Measurements from ENCODE around the gene MAP6. TPM values are rescaled to one million over a fixed set of nuclear protein-coding genes. Genes with fewer than 3 reads are reported as not detected.
A peak's percentile ranks its signal among the peaks of the same experiment; 100 is the strongest.
"Not testable (repeated sequence)": the region's sequence is repeated elsewhere in the genome, so short reads cannot be mapped to it uniquely, and the experiment has no call there.

MAP6 gene
- total and polyA plus RNA-seq, 8 donors = 0.88 to 17.4 (median 2.5) TPM

DNA sequence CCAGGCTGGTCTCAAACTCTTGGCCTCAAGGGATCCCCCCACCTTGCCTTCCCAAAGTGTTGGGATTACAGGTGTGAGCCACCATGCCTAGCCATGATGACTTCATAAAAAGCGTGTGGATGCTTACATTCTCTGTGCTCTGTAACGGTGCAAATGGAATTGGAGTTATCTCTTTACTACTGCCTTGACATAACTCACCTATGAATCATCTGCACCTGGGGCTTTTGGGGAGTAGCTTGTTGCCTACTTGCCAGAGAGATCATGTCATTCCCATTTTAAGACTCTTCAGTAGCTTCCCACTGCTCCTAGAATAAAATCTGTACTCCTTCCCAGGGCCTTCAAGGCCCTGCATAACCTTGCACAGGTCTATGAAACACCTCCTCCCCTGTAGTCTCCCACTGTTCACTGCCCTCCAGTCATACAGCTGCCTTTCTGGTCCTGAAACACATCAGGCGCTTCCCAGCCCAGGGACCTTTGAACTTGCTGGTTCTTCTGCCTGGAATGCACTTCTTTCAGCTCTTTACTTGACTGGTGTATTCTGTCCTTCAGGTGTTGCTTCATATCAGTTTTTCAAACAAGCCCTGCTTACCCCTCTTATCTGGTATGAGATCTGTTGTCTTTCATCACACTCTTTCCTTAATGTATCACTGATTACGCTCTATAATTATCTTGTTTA, 29.2 kb upstream of the MAP6 start:
- 78 to 82% methylated on average over 4 of the region's 4 CpGs for WGBS, 2 donors
- ATAC-seq (no peak), FAIRE-seq (no peak)

GRCh38 chr11:75691804-75692203, 23.0 kb upstream of the MAP6 start:
- Histone ChIP-seq H3K9me3 (no peaks in the 10 kb centered on the region), H3K36me3 (no peaks in the 10 kb centered on the region), H3K27ac (no peak overlapping the region), H3K4me3 (no peak overlapping the region), H3K4me1 (no peaks in the 10 kb centered on the region), H3K27me3 (no peaks in the 10 kb centered on the region)
- ATAC-seq (no peak), DNase-seq (no peak), FAIRE-seq (peak; percentile 32)
- 82 to 93% methylated on average over 4 of the region's 4 CpGs for WGBS, 2 donors
- TF ChIP-seq CTCF (IDR thresholded peaks at IDR 0.05) = no peak
- intact Hi-C loops (cut with DNase I) = no loop called here

More for the DNA sequence above, 29.2 kb upstream of the MAP6 start:
- intact Hi-C loops (cut with DNase I) = no loop called here
- H3K27ac ChIP-seq = no peak overlapping the region
- TF ChIP-seq CTCF (IDR thresholded peaks at IDR 0.05) = no peak
- H3K4me1 ChIP-seq = no peaks in the 10 kb centered on the region
- no peak overlapping the region for H3K4me3 ChIP-seq
- no peaks in the 10 kb centered on the region for H3K9me3 ChIP-seq
- no peak for DNase-seq
- H3K27me3 ChIP-seq = no peaks in the 10 kb centered on the region
- no peaks in the 10 kb centered on the region for H3K36me3 ChIP-seq

DNA sequence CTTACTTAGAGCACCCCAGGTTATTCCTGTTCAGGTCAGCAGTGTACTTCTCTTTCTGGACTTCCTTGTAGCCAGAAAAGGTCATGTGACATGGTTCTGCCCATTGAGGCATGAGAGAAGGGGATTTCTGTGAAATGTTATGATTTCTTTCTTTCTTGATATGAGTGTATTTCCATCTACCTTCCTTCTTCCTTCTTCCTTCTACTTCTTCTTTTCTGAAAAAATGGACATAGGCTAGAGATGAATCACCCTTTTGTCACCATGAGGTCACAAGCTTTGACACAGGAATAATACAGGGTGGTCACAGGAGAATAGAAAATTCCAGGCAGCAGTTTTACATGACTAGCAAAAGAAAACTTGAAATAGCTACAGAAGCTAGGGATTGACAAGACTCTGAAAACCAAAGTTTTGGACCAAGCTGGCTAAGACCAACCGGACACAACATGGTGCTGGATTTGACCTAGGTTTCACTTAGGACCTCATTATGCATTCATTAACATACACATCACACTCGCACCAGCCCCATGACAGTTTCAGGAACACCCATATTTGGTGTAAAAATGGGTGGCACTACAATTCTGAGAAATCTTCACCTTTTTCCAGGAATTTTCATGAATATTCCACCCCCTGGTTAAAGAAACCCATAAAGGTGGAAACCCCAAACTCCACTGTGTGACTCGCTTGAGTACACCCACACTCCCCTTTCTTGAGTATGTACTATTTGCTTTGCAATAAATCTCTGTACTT, 21.2 kb upstream of the MAP6 start:
- Histone ChIP-seq H3K9me3 (no peaks in the 10 kb centered on the region), H3K4me3 (no peak overlapping the region), H3K27ac (no peak overlapping the region), H3K27me3 (no peaks in the 10 kb centered on the region), H3K4me1 (no peaks in the 10 kb centered on the region), H3K36me3 (no peaks in the 10 kb centered on the region)
- ATAC-seq (peak in 2 of 4 donors; percentile 16 to 36), FAIRE-seq (no peak), DNase-seq (no peak)
- no peak for TF ChIP-seq CTCF (IDR thresholded peaks at IDR 0.05)
- intact Hi-C loops (cut with DNase I) = no loop called here
- 74 to 84% methylated on average over 3 of the region's 3 CpGs for WGBS, 2 donors

DNA sequence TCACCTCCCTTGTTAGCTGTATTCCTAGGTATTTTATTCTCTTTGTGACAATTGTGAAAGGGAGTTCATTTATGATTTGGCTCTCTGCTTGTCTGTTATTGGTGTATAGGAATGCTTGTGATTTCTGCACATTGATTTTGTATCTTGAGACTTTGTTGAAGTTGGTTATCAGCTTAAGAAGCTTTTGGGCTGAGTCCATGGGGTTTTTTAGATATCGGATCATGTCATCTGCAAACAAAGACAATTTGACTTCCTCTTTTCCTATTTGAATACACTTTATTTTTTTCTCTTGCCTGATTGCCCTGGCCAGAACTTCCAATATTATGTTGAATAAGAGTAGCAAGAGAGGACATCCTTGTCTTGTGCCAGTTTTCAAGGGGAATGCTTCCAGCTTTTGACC, 15.0 kb upstream of the MAP6 start:
- H3K27me3 ChIP-seq; H3K9me3 ChIP-seq; DNase-seq; H3K27ac ChIP-seq; FAIRE-seq; ATAC-seq; H3K4me3 ChIP-seq; H3K36me3 ChIP-seq; H3K4me1 ChIP-seq; intact Hi-C loops (cut with DNase I): not testable (repeated sequence)
- 77 to 91% methylated on average over 1 of the region's 1 CpG for WGBS, 2 donors

- no peak overlapping the region for H3K27ac ChIP-seq
- H3K4me3 ChIP-seq = no peak overlapping the region
- no peak for FAIRE-seq
- ATAC-seq = no peak
- intact Hi-C loops (cut with DNase I) = no loop called here
- DNase-seq = no peak
- H3K27me3 ChIP-seq = no peaks in the 10 kb centered on the region
- H3K4me1 ChIP-seq = no peaks in the 10 kb centered on the region
- H3K36me3 ChIP-seq = no peaks in the 10 kb centered on the region
- WGBS, 2 donors = 74 to 80% methylated on average over 11 of the region's 11 CpGs
- H3K9me3 ChIP-seq = no peaks in the 10 kb centered on the region
- no peak for TF ChIP-seq CTCF (IDR thresholded peaks at IDR 0.05)
Observed at GRCh38 chr11:75679566-75679965, 10.7 kb upstream of the MAP6 start.
